ENCODE data around the gene CAPSL. TPM values are rescaled to one million over a fixed set of nuclear protein-coding genes. Genes with fewer than 3 reads are reported as not detected.

CAPSL gene
- total and polyA plus RNA-seq, 2 donors (not counting 3 experiments of a cell fraction or from before 2014, with no cell fraction given): not detected

DNA sequence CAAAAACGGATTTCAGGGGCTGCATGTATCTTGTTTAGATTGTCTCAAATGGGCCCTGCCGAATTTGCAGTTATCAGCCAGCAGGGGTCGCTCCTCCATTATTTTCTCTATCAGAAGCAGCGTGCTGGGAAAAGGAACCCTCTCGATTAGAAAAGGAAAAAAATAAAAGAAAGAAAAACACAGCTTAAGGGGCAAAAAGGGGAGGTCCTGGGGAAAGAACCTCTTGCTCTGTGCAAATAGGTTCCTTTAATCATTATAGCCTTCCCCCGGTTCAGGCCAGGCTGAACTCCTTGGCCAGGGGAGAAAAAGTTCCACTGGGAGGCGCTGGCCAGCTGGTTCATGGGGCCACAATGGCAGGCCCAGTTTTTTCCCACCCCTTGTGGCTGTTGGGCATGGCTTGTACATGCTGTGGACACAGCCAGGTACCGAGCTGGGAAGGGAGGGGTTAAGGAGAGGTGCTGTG lies 25.0 kb upstream of the CAPSL start:
- H2AFZ ChIP-seq (ENCODE audit: low read depth, low read length): no peak overlapping the region
- no peak for TF ChIP-seq POLR2AphosphoS5 (IDR thresholded peaks at IDR 0.05; ENCODE audit: insufficient read depth, low read depth, low read length)
- TF ChIP-seq, protein P1, sequence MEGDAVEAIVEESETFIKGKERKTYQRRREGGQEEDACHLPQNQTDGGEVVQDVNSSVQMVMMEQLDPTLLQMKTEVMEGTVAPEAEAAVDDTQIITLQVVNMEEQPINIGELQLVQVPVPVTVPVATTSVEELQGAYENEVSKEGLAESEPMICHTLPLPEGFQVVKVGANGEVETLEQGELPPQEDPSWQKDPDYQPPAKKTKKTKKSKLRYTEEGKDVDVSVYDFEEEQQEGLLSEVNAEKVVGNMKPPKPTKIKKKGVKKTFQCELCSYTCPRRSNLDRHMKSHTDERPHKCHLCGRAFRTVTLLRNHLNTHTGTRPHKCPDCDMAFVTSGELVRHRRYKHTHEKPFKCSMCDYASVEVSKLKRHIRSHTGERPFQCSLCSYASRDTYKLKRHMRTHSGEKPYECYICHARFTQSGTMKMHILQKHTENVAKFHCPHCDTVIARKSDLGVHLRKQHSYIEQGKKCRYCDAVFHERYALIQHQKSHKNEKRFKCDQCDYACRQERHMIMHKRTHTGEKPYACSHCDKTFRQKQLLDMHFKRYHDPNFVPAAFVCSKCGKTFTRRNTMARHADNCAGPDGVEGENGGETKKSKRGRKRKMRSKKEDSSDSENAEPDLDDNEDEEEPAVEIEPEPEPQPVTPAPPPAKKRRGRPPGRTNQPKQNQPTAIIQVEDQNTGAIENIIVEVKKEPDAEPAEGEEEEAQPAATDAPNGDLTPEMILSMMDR (IDR thresholded peaks at IDR 0.05; ENCODE audit: extremely low read depth in 1 of 2, insufficient read depth in 1 of 2, low read depth in 1 of 2, low read length in 2 of 2): peak; percentile 24 to 64
- H3K9me1 ChIP-seq (replicated peaks; ENCODE audit: control insufficient read depth, extremely low read depth, insufficient read depth, low read length): no peaks in the 10 kb centered on the region
- no peaks in the 10 kb centered on the region for H3K79me2 ChIP-seq (ENCODE audit: control insufficient read depth, insufficient read depth, low read length)
- H3K4me1 ChIP-seq (ENCODE audit: control insufficient read depth, extremely low read depth, insufficient read depth, low read length): no peaks in the 10 kb centered on the region
- no peaks in the 10 kb centered on the region for H3K36me3 ChIP-seq (ENCODE audit: control insufficient read depth in 2 of 2, extremely low read depth in 1 of 2, insufficient read depth in 2 of 2, low read length in 2 of 2)
- BruUV-seq (replicated peaks): no TSS peak
- CTCF ChIA-PET: interaction anchor here (0.7 to 1.1 kb wide), 3 partner anchors 9 to 543 kb away, joined by 3 to 4 read pairs (median 3); no protein-coding TSS in a partner anchor
- no peak overlapping the region for H3K27ac ChIP-seq (ENCODE audit: insufficient read depth, low read depth, low read length)
- no peak overlapping the region for H3K4me2 ChIP-seq (ENCODE audit: insufficient read depth, low read length)
- H3K9ac ChIP-seq (replicated peaks; ENCODE audit: extremely low read depth, insufficient read depth, low read length): no peak overlapping the region
- H3K9me3 ChIP-seq (replicated peaks; ENCODE audit: control insufficient read depth, insufficient read depth, low read length): no peaks in the 10 kb centered on the region
- no peak overlapping the region for H3K4me3 ChIP-seq (replicated peaks in 1 of 3; ENCODE audit: insufficient read depth in 1 of 3, low read depth in 1 of 3, low read length in 3 of 3)
- peaks cover 0 to 3% of the 10 kb centered on the region in 2 experiments for H3K27me3 ChIP-seq (ENCODE audit: control insufficient read depth in 2 of 2, insufficient read depth in 2 of 2, low read length in 2 of 2)
- intact Hi-C loops (cut with micrococcal nuclease): loop anchor here (2.0 to 10.0 kb wide), 3 partner anchors 117 to 733 kb away; partner anchors contain the start of gene RANBP3L
- FAIRE-seq: no peak
- H4K20me1 ChIP-seq (replicated peaks; ENCODE audit: control insufficient read depth, extremely low read depth, insufficient read depth, low read length): no peaks in the 10 kb centered on the region
- DNase-seq (ENCODE audit: low read depth, low spot score): no peak
- POLR2A ChIA-PET: no interaction called here
- dilution Hi-C loops (cut with MboI; ENCODE audit: extremely low pct_ligation_motif_present, low sequenced_read_pairs): no loop called here

DNA sequence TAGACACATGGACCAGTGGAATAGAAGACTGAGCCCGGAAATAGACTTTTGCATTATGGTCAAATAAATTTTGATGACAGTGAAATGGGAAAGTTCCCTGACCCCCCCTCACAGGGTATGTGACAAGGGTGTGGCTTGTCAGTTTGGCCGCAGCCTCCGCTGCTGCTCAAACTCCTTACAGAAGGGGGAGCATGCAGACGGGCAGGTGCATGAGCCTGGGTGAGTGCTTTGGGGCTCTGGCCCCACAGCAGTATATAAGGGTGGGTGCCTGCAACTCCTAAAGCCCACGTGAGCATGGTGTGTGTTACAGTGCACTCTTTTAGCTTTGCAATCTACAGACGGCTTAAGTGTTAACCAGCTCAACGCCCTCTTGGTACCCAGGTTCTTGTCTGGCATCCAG lies 21.9 kb upstream of the CAPSL start:
- Histone ChIP-seq H3K4me2 (ENCODE audit: insufficient read depth, low read length) (no peak overlapping the region), H3K9ac (replicated peaks; ENCODE audit: extremely low read depth, insufficient read depth, low read length) (no peak overlapping the region), H3K9me3 (replicated peaks; ENCODE audit: control insufficient read depth, insufficient read depth, low read length) (no peaks in the 10 kb centered on the region), H3K27me3 (ENCODE audit: control insufficient read depth in 2 of 2, insufficient read depth in 2 of 2, low read length in 2 of 2) (no peaks in the 10 kb centered on the region), H3K9me1 (replicated peaks; ENCODE audit: control insufficient read depth, extremely low read depth, insufficient read depth, low read length) (no peaks in the 10 kb centered on the region), H3K4me3 (replicated peaks in 1 of 3; ENCODE audit: insufficient read depth in 1 of 3, low read depth in 1 of 3, low read length in 3 of 3) (no peak overlapping the region), H2AFZ (ENCODE audit: low read depth, low read length) (no peak overlapping the region), H3K36me3 (ENCODE audit: control insufficient read depth in 2 of 2, extremely low read depth in 1 of 2, insufficient read depth in 2 of 2, low read length in 2 of 2) (no peaks in the 10 kb centered on the region), H3K79me2 (ENCODE audit: control insufficient read depth, insufficient read depth, low read length) (no peaks in the 10 kb centered on the region), H3K4me1 (ENCODE audit: control insufficient read depth, extremely low read depth, insufficient read depth, low read length) (no peaks in the 10 kb centered on the region), H4K20me1 (replicated peaks; ENCODE audit: control insufficient read depth, extremely low read depth, insufficient read depth, low read length) (no peaks in the 10 kb centered on the region), H3K27ac (ENCODE audit: insufficient read depth, low read depth, low read length) (no peak overlapping the region)
- no peak for DNase-seq (ENCODE audit: low read depth, low spot score)
- intact Hi-C loops (cut with micrococcal nuclease): loop anchor here (10.0 kb wide), 1 partner anchor 344 kb away; the partner anchor contains the start of gene RANBP3L
- CTCF ChIA-PET: no interaction called here
- BruUV-seq (replicated peaks): no TSS peak
- POLR2A ChIA-PET: no interaction called here
- dilution Hi-C loops (cut with MboI; ENCODE audit: extremely low pct_ligation_motif_present, low sequenced_read_pairs): no loop called here
- FAIRE-seq: no peak
- TF ChIP-seq FOS (IDR thresholded peaks at IDR 0.05; ENCODE audit: borderline replicate concordance, insufficient read depth, low read length) (no peak), POLR2AphosphoS5 (IDR thresholded peaks at IDR 0.05; ENCODE audit: insufficient read depth, low read depth, low read length) (no peak)

All from endothelial cell of umbilical vein (primary cell).